ENCODE data around the gene SYNDIG1.

The SYNDIG1 gene

DNA sequence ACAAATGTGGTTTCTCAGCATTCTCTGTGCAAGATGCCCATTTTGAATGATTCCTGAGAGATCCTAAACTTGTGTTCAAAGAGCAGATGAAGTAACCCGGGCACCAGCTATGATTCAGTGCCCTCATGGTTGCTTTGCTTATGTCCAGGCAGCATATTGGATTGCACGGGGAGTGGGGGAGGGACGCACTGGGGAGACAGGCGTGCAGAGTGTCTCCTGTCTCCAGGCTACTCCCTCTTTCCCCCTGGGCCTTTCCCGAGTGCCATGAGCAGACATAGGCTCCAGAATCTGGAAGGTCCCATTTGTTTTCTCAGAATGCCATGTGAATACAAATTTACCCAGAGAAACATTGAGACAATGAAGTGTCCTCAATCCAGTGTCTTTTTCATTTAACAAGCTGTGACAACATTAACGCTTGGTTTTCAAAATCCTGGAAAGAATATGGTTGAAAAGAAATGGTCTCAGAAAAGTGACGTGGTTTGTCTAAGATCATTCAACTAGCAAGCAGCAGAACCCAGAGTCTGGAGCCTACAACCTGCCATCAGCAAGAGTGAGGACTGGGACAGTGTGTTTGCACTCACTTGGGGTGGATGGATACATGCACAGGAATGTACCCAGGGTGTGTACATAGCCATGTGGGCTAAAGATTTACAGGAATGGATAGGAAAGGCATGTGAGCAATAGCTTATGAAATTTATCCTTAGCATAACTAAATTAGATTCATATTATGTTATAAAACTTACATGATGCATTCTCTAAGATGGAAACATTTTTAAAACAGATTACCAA lies 4.2 kb downstream of the SYNDIG1 start:
- no peak for DNase-seq

DNA sequence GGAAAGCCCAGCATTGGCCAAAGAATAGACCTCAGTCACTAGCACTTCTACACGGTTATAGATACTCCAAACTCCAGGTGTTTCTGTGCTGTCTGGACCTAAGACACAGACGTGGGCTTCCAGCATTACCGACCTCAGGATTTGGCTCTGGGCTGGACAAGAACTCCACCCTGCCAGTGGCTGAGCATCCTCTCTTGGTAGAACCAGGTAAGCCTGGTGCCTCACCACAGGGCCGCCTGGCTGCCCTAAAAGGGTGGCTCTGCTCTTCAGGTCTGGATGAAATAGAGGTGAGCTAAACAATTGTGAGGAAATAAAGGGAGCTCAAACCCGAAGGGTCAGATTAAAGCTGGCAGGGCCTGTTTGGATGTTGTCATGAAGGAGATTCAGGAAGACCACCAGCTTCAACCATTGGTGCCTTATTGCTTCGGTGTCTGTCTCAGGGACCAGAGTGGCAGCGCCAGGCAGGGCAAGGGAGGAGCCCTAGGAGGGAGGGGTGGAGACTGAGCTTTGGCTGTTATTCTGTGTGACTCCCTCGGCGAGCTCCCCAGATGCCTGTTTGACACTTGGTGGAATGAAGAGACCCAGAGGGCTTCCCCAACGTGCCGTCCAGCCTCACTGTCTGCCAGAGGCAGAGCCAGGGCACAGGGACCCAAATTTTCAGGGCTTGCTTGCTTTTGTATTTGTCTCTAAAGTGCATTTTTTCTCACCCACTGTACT lies 8.6 kb downstream of the SYNDIG1 start:
- no peak for DNase-seq

DNA sequence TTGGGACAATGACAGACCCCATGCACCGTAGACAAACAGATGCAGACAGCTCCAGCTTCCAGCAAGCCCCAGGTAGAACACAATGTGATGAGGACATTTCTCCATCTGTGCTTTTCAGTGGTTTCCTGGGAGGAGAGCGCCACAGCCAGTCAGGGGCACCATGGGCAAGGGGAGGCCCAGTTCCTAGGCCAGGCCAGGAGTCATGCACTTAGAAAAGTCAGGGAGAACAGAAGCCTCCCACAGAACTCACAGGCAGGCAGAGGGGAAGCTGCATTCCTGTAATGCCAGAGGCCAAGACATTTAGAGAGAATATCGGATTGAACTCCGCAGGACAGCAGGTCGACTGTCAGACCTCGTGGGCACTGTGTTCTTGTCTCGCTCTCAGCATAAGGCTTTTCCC lies 9.2 kb downstream of the SYNDIG1 start:
- no peak for DNase-seq

GRCh38 chr20:24479106-24479505 lies 9.7 kb downstream of the SYNDIG1 start:
- DNase-seq, result no peak

DNA sequence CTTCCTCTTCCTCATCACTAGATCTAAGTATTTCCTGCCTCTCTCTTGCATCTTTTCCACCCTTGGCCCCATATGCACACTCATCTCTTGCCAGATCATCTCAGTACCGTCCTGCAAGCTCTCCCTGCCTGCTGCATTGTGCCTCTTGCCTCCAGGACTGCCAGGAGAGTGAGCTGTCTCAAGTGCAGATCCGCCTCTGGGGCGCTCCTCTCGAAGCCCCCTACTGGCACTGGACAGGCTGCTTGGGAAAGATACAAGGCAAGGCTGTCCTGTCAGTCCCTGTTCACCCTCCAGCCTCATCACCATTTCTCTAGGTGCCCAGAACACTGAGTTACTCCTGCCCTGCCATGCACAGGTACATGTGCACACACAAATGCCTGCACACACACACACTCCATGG lies 10.2 kb downstream of the SYNDIG1 start:
- no peak for DNase-seq

DNA sequence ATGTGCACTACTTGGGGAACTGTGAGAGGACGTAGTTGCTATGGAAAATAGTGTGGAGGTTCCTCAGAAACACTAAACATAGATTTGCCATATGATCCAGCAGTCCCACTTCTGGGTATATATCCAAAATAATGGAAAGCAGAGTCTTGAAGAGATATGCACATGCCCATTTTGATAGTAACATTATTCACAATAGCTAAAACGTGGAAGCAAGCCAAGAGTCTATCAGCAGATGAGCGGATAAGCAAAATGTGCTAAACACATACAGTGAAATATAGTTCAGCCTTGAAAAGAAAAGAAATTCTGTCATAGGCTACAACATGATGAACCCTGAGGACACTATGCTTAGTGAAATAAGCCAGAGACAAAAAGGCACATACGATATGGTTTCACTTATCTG lies 11.1 kb downstream of the SYNDIG1 start:
- DNase-seq, result no peak

DNA sequence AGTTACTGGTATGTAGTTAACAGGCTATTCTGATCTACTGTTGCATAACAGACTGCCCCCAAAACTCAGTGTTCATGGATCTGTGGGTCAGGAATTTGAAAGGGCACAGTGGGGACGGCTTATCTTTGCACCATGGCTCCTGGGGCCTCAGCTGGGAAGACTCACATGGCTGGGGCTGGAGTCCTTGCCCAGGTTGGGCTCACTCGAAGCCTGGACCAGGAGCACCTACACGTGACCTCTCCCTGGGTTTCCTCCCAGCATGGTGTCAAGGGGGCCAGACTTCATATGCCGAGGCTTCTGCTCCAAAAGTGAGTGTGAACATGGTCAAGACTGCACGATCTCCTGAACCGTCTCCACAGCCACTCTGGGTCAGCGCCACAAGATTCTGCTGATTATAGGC lies 11.7 kb downstream of the SYNDIG1 start:
- DNase-seq, result no peak

DNA sequence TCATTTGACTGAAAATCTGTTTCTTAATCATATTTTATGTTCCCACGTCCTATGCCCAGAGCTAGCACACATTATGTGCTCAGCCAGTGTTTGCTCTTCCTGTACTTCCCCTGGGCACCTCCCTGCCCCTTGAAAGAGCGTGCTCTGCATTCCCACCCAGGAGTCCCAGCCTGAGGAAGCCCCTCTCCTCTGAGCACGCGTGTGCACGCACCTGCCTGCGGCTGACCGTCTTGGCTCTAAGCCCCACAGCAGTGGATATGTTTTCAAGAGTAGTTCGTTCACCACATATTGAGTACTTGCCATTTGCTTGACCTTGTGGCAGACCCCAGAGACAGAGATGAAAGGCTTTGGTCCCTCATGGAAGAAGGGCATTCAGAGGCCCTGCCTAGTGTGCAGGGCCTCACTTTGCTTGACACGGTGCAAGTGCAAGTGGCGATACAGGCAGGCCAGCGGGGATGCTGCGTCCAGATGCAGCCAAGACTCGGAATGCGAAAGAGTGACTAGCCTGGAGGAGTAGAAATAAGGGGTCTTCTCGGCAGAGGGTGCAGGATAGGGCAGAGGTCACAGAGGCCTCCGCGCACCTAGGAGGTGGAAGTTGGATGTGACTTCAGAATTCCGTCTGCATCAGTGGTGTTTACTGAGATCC lies 14.1 kb downstream of the SYNDIG1 start:
- DNase-seq, result no peak

DNA sequence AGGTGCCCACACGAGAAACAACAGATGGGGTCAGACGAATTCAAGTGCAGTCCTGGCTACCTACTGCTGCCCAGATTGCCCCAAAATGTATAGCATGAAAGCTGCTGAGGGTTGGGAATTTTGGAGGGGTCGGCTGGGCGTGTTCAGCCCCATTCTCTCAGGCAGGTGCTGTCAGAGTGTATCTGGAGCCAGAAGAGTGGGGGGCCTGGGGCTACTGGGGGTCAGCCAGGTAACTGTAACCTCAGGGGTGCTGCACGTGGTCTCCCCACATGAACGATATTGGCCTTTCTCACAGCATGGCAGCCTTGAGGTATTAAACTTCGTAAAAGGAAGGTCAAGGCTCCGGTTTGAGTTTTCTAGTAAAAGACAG lies 14.6 kb downstream of the SYNDIG1 start:
- no peak for DNase-seq

GRCh38 chr20:24485981-24486380 lies 16.6 kb downstream of the SYNDIG1 start:
- DNase-seq, result no peak

- no peak for DNase-seq
These were observed 17.8 kb downstream of the SYNDIG1 start for GRCh38 chr20:24487240-24487639.

DNA sequence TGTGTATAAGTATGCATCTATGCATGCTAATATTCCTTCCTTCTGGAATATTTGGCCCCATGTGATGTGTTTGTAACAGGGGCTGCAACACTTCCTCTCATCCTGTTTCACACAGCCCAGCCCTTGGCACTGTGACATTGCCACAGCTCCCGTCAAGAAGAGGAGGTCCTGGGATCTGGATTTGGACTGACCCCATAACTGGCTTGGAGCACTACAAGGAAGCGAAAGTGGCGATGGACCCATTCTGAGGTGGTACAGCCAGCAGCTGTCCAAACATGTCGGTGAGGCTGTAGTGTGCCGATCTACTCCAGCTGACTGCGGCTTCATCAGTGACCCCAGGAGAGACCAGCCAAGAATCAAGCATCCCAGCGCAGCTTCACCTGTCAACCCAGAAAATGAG lies 18.2 kb downstream of the SYNDIG1 start:
- no peak for DNase-seq

GRCh38 chr20:24488064-24488799 lies 18.8 kb downstream of the SYNDIG1 start:
- DNase-seq, result no peak

DNA sequence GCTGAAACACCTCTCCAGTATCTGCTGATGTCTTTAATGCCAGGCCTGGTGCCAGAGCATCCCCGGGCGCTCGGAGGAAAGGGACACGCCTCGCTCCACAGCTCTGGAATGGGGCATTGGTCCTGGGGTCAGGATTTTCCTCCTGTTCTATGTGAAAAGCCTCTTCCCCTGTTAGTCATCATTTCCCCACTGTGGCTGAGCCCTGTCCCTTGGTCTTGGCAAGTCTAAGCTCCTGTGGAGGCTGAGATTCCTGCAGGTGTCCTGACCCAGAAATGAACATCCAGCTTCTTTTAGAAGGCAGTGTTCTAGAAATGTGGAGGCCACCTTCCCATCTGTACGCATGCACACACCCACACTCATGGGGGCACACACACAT lies 19.4 kb downstream of the SYNDIG1 start:
- DNase-seq, result no peak

GRCh38 chr20:24489193-24489592 lies 19.8 kb downstream of the SYNDIG1 start:
- DNase-seq, result no peak

DNA sequence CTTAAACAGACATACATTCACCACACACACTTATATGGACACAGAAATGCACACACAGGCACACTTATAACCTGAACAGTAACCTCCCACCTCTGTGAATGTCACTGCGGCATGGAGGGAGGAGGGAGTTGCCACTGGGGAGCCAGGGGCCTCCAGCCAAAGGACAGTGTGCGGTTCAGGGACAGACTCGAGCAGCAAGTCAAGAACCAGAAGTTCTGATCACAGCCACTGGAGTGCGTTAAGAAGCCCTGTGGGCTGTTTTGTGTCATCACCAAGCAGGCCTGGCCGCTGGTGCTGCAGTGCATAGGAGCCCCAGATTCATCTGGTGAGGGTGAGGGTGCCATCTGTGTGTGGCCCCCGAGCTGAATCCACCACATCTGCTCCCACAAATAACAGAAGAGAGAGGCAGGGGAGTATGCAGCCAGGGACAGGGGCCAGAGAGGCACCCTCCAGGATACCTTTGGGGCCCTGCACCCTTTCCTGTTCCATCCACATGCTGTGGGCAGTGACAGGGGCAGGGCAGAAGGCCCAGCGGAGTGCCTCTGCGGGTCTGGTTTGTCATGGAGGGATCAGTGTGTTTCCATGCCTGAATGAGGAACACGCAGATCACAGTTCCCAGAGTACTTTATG lies 20.3 kb downstream of the SYNDIG1 start:
- no peak for DNase-seq

DNA sequence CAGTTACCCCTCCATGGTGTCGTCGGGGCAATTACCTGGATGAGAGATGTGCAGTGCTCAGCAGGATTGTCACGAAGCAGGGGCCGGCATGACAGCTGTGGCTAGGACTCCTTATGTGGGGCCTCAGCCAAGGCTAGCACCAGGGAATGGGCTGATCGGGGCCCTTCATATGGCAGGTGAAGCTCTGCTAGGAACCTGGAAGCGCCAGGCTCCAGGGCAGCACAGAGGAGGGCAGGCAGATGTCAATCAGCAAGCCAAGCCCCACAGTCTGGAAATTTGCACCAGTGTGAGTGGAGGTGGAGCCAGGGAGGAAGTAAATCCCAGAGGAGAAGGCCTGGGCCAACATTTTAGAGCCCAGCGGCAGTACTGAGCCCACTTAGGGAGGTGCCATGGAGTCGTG lies 21.2 kb downstream of the SYNDIG1 start:
- DNase-seq, result no peak

- DNase-seq, result peak; percentile 36
These were observed 21.8 kb downstream of the SYNDIG1 start for GRCh38 chr20:24491041-24491756.

DNA sequence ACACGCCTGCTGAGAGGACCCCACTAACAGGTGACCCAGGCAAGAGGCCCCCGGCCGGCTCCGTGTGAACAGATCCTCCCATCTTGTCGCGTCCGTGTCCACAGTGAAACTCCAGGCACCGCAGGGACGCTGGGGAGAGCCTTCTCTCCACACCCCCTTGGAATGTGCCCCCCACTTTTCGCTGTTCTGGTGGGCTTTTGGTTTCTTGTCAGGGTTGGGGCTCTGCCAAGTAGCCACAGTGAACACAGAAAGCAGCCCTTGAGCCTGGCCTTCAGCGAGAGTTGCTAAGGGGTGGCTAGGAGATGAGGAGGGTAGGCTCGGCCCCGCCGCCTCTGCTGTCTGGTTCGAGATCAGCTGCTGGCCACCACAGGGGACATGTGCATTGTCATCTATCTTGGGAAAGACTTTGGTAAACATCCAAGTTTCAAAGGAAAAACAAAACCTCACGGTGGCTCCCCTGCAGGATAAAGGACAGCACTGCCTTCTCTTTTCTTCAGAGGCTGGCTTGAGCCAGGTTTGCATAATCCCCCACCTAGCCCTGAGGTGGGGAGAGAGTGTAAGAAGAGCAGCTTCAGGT lies 22.7 kb downstream of the SYNDIG1 start:
- DNase-seq, result no peak

DNA sequence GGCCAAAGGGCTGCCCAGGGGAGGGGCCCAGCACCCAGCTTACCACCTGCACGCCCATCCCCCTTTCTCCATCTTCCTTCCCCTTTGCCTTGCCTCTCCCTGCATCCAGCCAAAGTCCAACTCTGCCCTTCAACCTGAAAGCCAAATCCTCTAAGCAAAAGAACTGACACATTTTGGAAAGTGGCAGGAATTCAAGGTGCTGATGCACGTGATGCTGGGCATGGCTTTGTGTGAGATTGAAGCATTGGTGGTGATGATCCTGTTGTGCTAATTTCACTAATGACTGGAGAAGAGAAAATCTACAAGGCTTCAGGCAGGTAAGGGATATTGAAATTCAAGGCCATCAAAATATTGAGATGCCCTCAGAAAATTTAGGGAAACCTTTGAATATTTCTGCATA lies 23.3 kb downstream of the SYNDIG1 start:
- DNase-seq, result no peak

DNA sequence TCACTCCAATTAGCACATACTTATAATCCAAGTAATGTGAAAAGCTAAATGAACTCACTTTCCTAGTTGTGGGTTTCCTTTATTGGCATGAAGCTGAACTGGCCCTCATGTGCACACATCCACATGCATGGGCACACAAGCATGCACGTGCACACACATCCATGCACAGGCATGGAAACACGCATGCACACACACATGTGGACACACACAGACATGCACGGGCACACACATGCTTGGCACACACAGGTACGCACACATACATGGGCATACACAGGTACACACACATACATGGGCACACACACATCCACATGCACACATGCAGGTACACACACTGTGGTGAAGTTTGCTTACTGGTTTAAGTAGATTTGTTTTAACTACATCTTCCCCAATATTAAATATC lies 23.8 kb downstream of the SYNDIG1 start:
- no peak for DNase-seq
